Smooth muscle cell (in vitro differentiated cells): ENCODE measurements around the gene FAM186B. TPM values are rescaled to one million over a fixed set of nuclear protein-coding genes. Genes with fewer than 3 reads are reported as not detected.
"Not testable (repeated sequence)": the region's sequence is repeated elsewhere in the genome, so short reads cannot be mapped to it uniquely, and the experiment has no call there.

ENCODE experiments used
- DNase-seq: peaks from one replicate; lab custom pipeline; 2025; ENCODE audit not compliant: unreplicated experiment; lab: John Stamatoyannopoulos, UW
- H2AFZ ChIP-seq: fragments of 200-600 bp; sonication (generic); 2 replicates; pipeline ENCODE4 v1.6.0; 2016; ENCODE audit warnings: antibody characterized with exemption, low read depth, mild to moderate bottlenecking
- H3F3A ChIP-seq: fragments of 200-600 bp; sonication (generic); 2 replicates; pipeline ENCODE4 v1.6.0; 2017; ENCODE audit warnings: antibody characterized with exemption, low read depth
- H3K27ac ChIP-seq: fragments of 200-600 bp; sonication (generic); 2 replicates; pipeline ENCODE4 v1.5.1; 2016; ENCODE audit warnings: low read depth, mild to moderate bottlenecking
- H3K27me3 ChIP-seq: fragments of 200-600 bp; sonication (generic); 2 replicates; pipeline ENCODE4 v1.6.1; 2016; ENCODE audit warnings: low read depth, mild to moderate bottlenecking
- H3K36me3 ChIP-seq: fragments of 200-600 bp; sonication (generic); 2 replicates; pipeline ENCODE4 v1.5.1; 2016; ENCODE audit warnings: low read depth
- H3K4me1 ChIP-seq: fragments of 200-600 bp; sonication (generic); 2 replicates; pipeline ENCODE4 v1.5.1; 2016; ENCODE audit warnings: low read depth
- H3K4me2 ChIP-seq: fragments of 200-600 bp; sonication (generic); 2 replicates; pipeline ENCODE4 v1.6.0; 2016; ENCODE audit warnings: mild to moderate bottlenecking
- H3K4me3 ChIP-seq: fragments of 200-600 bp; sonication (generic); 2 replicates; pipeline ENCODE4 v1.5.1; 2016; ENCODE audit warnings: mild to moderate bottlenecking
- H3K79me2 ChIP-seq: fragments of 200-600 bp; sonication (generic); 2 replicates; pipeline ENCODE4 v1.6.0; 2016; ENCODE audit warnings: low read depth, mild to moderate bottlenecking
- H3K9ac ChIP-seq: fragments of 200-600 bp; sonication (generic); 2 replicates; pipeline ENCODE4 v1.6.0; 2016; ENCODE audit warnings: low read depth
- H3K9me3 ChIP-seq: fragments of 200-600 bp; sonication (generic); replicated peaks from 2 replicates; pipeline ENCODE4 v1.5.1; 2016; ENCODE audit warnings: low read depth
- H4K20me1 ChIP-seq: fragments of 200-600 bp; sonication (generic); 2 replicates; pipeline ENCODE4 v1.6.0; 2016; ENCODE audit warnings: low read depth
- WGBS: methylation state at CpG from one replicate; pipeline ENCODE4 v1.1.7; 2016; ENCODE audit warnings: low lambda C conversion rate; 5-methylcytosine and 5-hydroxymethylcytosine counted together
- polyA plus RNA-seq: library from polyadenylated mRNA; unstranded; fragments of >200 nt; fragmentation: Nextera tagmentation; extraction: Ambion mirVana; gene quantifications from 2 replicates; pipeline ENCODE4 v1.2.1, GENCODE V29; 2016
- total RNA-seq: library from RNA; depleted of rRNA; stranded (reverse); fragments of >200 nt; gene quantifications from 2 replicates; pipeline ENCODE4 v1.2.3, GENCODE V29; 2014
- TF ChIP-seq, protein P1 (sequence below): fragments of 200-600 bp; sonication (generic); IDR thresholded peaks from 2 replicates; pipeline ENCODE4 v1.5.1; 2017; ENCODE audit warnings: borderline replicate concordance, mild to moderate bottlenecking, antibody characterized with exemption; ENCODE audit not compliant: insufficient read depth, poor library complexity, severe bottlenecking

The FAM186B gene, protein sequence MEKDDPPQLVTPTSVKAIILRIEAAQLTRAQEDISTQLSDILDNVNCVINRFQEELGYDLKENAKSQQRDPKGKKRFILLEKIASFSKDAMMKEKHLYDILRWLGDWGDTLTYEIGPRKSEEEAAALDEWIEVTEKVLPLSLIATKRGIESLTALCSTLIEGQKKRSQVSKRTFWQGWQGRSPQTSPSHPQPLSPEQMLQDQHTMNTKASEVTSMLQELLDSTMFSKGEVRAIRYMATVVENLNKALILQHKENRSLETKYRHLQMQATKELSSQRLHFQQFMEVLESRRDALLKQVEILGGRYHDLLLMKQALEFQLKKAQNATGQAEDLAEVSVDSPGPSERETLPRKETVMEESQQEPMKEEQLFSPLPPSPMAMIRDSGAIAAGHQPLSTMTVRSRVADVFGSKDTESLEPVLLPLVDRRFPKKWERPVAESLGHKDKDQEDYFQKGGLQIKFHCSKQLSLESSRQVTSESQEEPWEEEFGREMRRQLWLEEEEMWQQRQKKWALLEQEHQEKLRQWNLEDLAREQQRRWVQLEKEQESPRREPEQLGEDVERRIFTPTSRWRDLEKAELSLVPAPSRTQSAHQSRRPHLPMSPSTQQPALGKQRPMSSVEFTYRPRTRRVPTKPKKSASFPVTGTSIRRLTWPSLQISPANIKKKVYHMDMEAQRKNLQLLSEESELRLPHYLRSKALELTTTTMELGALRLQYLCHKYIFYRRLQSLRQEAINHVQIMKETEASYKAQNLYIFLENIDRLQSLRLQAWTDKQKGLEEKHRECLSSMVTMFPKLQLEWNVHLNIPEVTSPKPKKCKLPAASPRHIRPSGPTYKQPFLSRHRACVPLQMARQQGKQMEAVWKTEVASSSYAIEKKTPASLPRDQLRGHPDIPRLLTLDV
- total RNA-seq, result 0.09 and 1.3 TPM in 2 replicates
- polyA plus RNA-seq, result 0.18 and 0.26 TPM in 2 replicates

DNA sequence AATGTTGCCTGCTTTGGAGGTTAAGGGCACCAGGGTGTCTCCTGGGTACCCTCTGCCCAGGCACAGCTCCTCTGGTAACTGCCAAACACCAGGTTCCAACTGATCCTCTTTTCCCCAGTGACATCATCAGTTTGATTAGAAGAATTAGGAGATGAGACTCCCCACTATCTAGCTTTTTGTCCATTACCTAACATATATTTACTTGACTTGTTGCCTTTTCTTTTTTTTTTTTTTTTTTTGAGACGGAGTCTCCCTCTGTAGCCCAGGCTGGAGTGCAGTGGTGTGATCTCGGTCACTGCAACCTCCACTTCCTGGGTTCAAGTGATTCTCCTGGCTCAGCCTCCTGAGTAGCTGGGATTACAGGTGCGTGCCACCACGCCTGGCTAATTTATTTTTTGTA is at the start of gene FAM186B:
Gene FAM186B (minus strand): TSS at position 101 of the 400 bp plus-strand sequence. CDS start 162 bp downstream, outside the sequence.
- not testable (repeated sequence) for H3K79me2 ChIP-seq, H3K4me2 ChIP-seq, H3K4me1 ChIP-seq, H3K27ac ChIP-seq, H3K9me3 ChIP-seq, H4K20me1 ChIP-seq, H3K9ac ChIP-seq, H3F3A ChIP-seq, H3K27me3 ChIP-seq, H3K36me3 ChIP-seq, DNase-seq, H2AFZ ChIP-seq, H3K4me3 ChIP-seq
- 91% methylated on average over 4 of the region's 4 CpGs for WGBS

DNA sequence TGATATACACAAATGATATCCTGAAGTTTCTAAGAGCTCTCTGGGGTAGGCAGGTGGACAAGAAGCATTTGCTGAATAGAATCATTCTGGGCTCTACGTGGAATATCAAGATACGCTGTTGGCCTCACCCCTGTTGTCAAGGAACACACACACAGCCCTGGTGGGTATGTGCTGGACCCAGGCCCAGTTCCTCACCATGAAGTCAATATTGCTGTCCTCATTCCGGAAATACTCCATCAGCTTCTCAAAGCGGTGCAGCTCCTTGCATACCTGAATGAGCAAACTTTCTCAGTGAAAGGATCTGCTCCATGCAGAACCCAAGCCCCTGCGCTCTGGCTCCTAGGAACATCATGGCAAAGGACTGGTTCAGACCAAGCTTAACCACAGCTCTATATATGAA is 49.3 kb upstream of the FAM186B start:
- no peak overlapping the region for H3K4me2 ChIP-seq
- no peaks in the 10 kb centered on the region for H3K27me3 ChIP-seq
- H3K4me3 ChIP-seq, result no peak overlapping the region
- H4K20me1 ChIP-seq, result no peaks in the 10 kb centered on the region
- H3K4me1 ChIP-seq, result no peaks in the 10 kb centered on the region
- no peak overlapping the region for H3K27ac ChIP-seq
- no peaks in the 10 kb centered on the region for H3F3A ChIP-seq
- DNase-seq, result no peak
- WGBS, result 97% methylated on average over 5 of the region's 5 CpGs
- H3K79me2 ChIP-seq, result no peaks in the 10 kb centered on the region
- no peaks in the 10 kb centered on the region for H3K9me3 ChIP-seq
- TF ChIP-seq, protein P1, sequence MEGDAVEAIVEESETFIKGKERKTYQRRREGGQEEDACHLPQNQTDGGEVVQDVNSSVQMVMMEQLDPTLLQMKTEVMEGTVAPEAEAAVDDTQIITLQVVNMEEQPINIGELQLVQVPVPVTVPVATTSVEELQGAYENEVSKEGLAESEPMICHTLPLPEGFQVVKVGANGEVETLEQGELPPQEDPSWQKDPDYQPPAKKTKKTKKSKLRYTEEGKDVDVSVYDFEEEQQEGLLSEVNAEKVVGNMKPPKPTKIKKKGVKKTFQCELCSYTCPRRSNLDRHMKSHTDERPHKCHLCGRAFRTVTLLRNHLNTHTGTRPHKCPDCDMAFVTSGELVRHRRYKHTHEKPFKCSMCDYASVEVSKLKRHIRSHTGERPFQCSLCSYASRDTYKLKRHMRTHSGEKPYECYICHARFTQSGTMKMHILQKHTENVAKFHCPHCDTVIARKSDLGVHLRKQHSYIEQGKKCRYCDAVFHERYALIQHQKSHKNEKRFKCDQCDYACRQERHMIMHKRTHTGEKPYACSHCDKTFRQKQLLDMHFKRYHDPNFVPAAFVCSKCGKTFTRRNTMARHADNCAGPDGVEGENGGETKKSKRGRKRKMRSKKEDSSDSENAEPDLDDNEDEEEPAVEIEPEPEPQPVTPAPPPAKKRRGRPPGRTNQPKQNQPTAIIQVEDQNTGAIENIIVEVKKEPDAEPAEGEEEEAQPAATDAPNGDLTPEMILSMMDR, result no peak
- no peaks in the 10 kb centered on the region for H3K36me3 ChIP-seq
- H3K9ac ChIP-seq, result no peak overlapping the region
- no peak overlapping the region for H2AFZ ChIP-seq

GRCh38 chr12:49652921-49653520 is 47.6 kb upstream of the FAM186B start:
- Histone ChIP-seq H3K9me3 (no peaks in the 10 kb centered on the region), H3K4me1 (no peaks in the 10 kb centered on the region), H3K36me3 (no peaks in the 10 kb centered on the region), H3K4me2 (no peak overlapping the region), H3K79me2 (no peaks in the 10 kb centered on the region), H4K20me1 (no peaks in the 10 kb centered on the region), H2AFZ (no peak overlapping the region), H3K27me3 (no peaks in the 10 kb centered on the region), H3F3A (no peaks in the 10 kb centered on the region), H3K4me3 (no peak overlapping the region), H3K27ac (no peak overlapping the region), H3K9ac (no peak overlapping the region)
- TF ChIP-seq, protein P1, result no peak
- WGBS, result 94% methylated on average over 4 of the region's 4 CpGs
- no peak for DNase-seq

- H3K4me3 ChIP-seq, result no peak overlapping the region
- no peaks in the 10 kb centered on the region for H3K79me2 ChIP-seq
- H3K36me3 ChIP-seq, result no peaks in the 10 kb centered on the region
- 88% methylated on average over 7 of the region's 8 CpGs for WGBS
- no peak overlapping the region for H3K4me2 ChIP-seq
- no peaks in the 10 kb centered on the region for H3K27me3 ChIP-seq
- H4K20me1 ChIP-seq, result no peaks in the 10 kb centered on the region
- no peak overlapping the region for H3K9ac ChIP-seq
- no peaks in the 10 kb centered on the region for H3K9me3 ChIP-seq
- no peak overlapping the region for H2AFZ ChIP-seq
- H3F3A ChIP-seq, result no peaks in the 10 kb centered on the region
- no peak overlapping the region for H3K27ac ChIP-seq
- TF ChIP-seq, protein P1, result no peak
- no peak for DNase-seq
- H3K4me1 ChIP-seq, result no peaks in the 10 kb centered on the region
Observed at GRCh38 chr12:49651855-49652254, 46.4 kb upstream of the FAM186B start.
